ENCODE measurements around the gene SELENOP. TPM values are rescaled to one million over a fixed set of nuclear protein-coding genes. Genes with fewer than 3 reads are reported as not detected.

The SELENOP gene
- total and polyA plus RNA-seq, 2 of the 8 experiments (the other 6 are each of a cell fraction or from before 2014, with no cell fraction given) = 5.5 to 19.4 TPM

- no peak overlapping the region for H3K4ac ChIP-seq (replicated peaks; ENCODE audit: insufficient read length, low read depth, low read length)
- H3K27me3 ChIP-seq (replicated peaks in 1 of 4; ENCODE audit: control insufficient read depth in 3 of 4, extremely low read depth in 1 of 4, insufficient read depth in 3 of 4, low read length in 3 of 4) = no peaks in the 10 kb centered on the region
- H3K23ac ChIP-seq (ENCODE audit: insufficient read length) = no peak overlapping the region
- H4K20me1 ChIP-seq (replicated peaks in 1 of 2; ENCODE audit: control insufficient read depth in 1 of 2, insufficient read depth in 2 of 2, low read length in 2 of 2) = no peaks in the 10 kb centered on the region
- H3K9me3 ChIP-seq (ENCODE audit: insufficient read depth in 2 of 2, low read depth in 1 of 2, low read length in 1 of 2) = peaks cover 0 to 3% of the 10 kb centered on the region in 2 experiments; a peak in 1 of 4 replicates
- no peaks in the 10 kb centered on the region; a peak in 1 of 4 replicates for H3K79me2 ChIP-seq (ENCODE audit: control insufficient read depth in 1 of 2, insufficient read depth in 2 of 2, low read length in 2 of 2)
- H2AK5ac ChIP-seq (ENCODE audit: low read depth, low read length) = no peak overlapping the region
- ChIA-PET POLR2A (ENCODE audit: partially characterized antibody) (no interaction called here), CTCF (ENCODE audit: partially characterized antibody) (no interaction called here)
- no peak overlapping the region for H3K4me3 ChIP-seq (ENCODE audit: extremely low read depth in 1 of 4, insufficient read depth in 2 of 4, low read depth in 3 of 4, low read length in 4 of 4)
- no peak overlapping the region for H2AFZ ChIP-seq (ENCODE audit: low read length)
- H2BK120ac ChIP-seq (replicated peaks; ENCODE audit: low read depth, low read length) = no peak overlapping the region
- H3K36me3 ChIP-seq (ENCODE audit: control insufficient read depth in 2 of 4, insufficient read depth in 4 of 4, low read length in 3 of 4) = no peaks in the 10 kb centered on the region
- no peak overlapping the region for H4K91ac ChIP-seq (replicated peaks; ENCODE audit: insufficient read length, low read length)
- no peaks in the 10 kb centered on the region for H3K23me2 ChIP-seq (ENCODE audit: low read depth, low read length)
- H3K4me2 ChIP-seq (ENCODE audit: insufficient read depth in 1 of 2, low read depth in 2 of 2, low read length in 2 of 2) = no peak overlapping the region
- no peak overlapping the region for H2BK12ac ChIP-seq (ENCODE audit: low read depth, low read length)
- H3K4me1 ChIP-seq (replicated peaks in 1 of 4; ENCODE audit: control insufficient read depth in 3 of 4, insufficient read depth in 4 of 4, low read length in 3 of 4) = no peaks in the 10 kb centered on the region
- H2BK15ac ChIP-seq (ENCODE audit: low read length) = no peak overlapping the region
- H4K5ac ChIP-seq (ENCODE audit: insufficient read length, low read depth, low read length) = no peak overlapping the region
- H3K27ac ChIP-seq (ENCODE audit: low read depth, low read length) = no peak overlapping the region
- no peak overlapping the region for H2BK5ac ChIP-seq (ENCODE audit: low read depth, low read length)
- H3K14ac ChIP-seq (ENCODE audit: insufficient read length) = no peak overlapping the region
- no peaks in the 10 kb centered on the region for H3K79me1 ChIP-seq (ENCODE audit: low read depth, low read length)
- no peak overlapping the region for H3K9ac ChIP-seq (replicated peaks in 1 of 4; ENCODE audit: extremely low read depth in 1 of 4, low read depth in 3 of 4, low read length in 3 of 4)
- DNase-seq (ENCODE audit: low read depth in 1 of 2, low spot score in 2 of 2) (no peak), FAIRE-seq (no peak)
- no peak overlapping the region for H3K18ac ChIP-seq (ENCODE audit: extremely low read depth, low read length)
- H4K8ac ChIP-seq (ENCODE audit: extremely low read depth, insufficient read depth, low read length) = no peak overlapping the region
- no peak overlapping the region for H3K56ac ChIP-seq (replicated peaks; ENCODE audit: insufficient read length, low read depth, low read length)
- H2BK20ac ChIP-seq (ENCODE audit: low read length) = no peak overlapping the region
- TF ChIP-seq MAFK (IDR thresholded peaks at IDR 0.05; ENCODE audit: low read depth, low read length) (no peak), BACH1 (IDR thresholded peaks at IDR 0.05; ENCODE audit: low read length) (no peak), EZH2 (IDR thresholded peaks at IDR 0.05; ENCODE audit: low read depth, low read length, severe bottlenecking) (no peak), SIX5 (IDR thresholded peaks at IDR 0.05; ENCODE audit: low read depth, low read length) (no peak), JUND (IDR thresholded peaks at IDR 0.05; ENCODE audit: low read length) (no peak), KDM4A (IDR thresholded peaks at IDR 0.05; ENCODE audit: low read depth, low read length, severe bottlenecking) (no peak), SIRT6 (IDR thresholded peaks at IDR 0.05; ENCODE audit: low read length) (no peak), YY1 (IDR thresholded peaks at IDR 0.05; ENCODE audit: low read depth, low read length) (no peak), RXRA (IDR thresholded peaks at IDR 0.05; ENCODE audit: insufficient read depth, low read depth, low read length) (no peak), NANOG (IDR thresholded peaks at IDR 0.05; ENCODE audit: insufficient read depth, low read depth, low read length, poor library complexity, severe bottlenecking) (no peak), RAD21 (IDR thresholded peaks at IDR 0.05 in 1 of 2, conservative IDR thresholded peaks at IDR 0.05 in 1 of 2; ENCODE audit: low read depth in 2 of 2, low read length in 2 of 2) (no peak), SP1 (IDR thresholded peaks at IDR 0.05; ENCODE audit: low read depth, low read length) (no peak), KDM5A (IDR thresholded peaks at IDR 0.05; ENCODE audit: low read length) (no peak), KDM1A (IDR thresholded peaks at IDR 0.05; ENCODE audit: borderline replicate concordance, low read length) (no peak), SRF (IDR thresholded peaks at IDR 0.05; ENCODE audit: low read depth, low read length) (no peak)
- TF ChIP-seq, protein P1, sequence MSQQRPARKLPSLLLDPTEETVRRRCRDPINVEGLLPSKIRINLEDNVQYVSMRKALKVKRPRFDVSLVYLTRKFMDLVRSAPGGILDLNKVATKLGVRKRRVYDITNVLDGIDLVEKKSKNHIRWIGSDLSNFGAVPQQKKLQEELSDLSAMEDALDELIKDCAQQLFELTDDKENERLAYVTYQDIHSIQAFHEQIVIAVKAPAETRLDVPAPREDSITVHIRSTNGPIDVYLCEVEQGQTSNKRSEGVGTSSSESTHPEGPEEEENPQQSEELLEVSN (IDR thresholded peaks at IDR 0.05) = no peak
Measured at GRCh38 chr5:42787073-42787472, 24.6 kb downstream of the SELENOP start.
